MCF 10A (cell line): Measurements from ENCODE around the gene CKAP2. TPM values are rescaled to one million over a fixed set of nuclear protein-coding genes. Genes with fewer than 3 reads are reported as not detected.

Experiments used
- BruUV-seq: library from RNA; stranded (reverse); fragments of 400-500 nt; replicated peaks from 2 replicates; lab custom pipeline; 2021; lab: Mats Ljungman, UMichigan
- CTCF ChIA-PET: fragments of 300-600 bp; sonication (Branson Sonifier 250); formaldehyde crosslinking; extraction: SDS; loops from one replicate; lab custom pipeline; 2021; ENCODE audit warnings: antibody characterized with exemption, inconsistent platforms; lab: Yijun Ruan, JAX
- POLR2A ChIA-PET: fragments of 300-600, 350-650 bp; sonication (Branson Sonifier 250); formaldehyde crosslinking; extraction: SDS; loops from one replicate; lab custom pipeline; 2020; ENCODE audit warnings: antibody characterized with exemption, inconsistent platforms; lab: Yijun Ruan, JAX
- DNase-seq: peaks from one replicate; pipeline ENCODE4 v3.0.0-alpha.2; 2018; ENCODE audit not compliant: unreplicated experiment
- H3K27ac Mint-ChIP-seq: one replicate; pipeline ENCODE4 v1.8.0; 2022; ENCODE audit warnings: mild to moderate bottlenecking, low read depth, mixed read lengths; ENCODE audit not compliant: unreplicated experiment
- H3K27me3 Mint-ChIP-seq: one replicate; pipeline ENCODE4 v1.8.0; 2022; ENCODE audit warnings: mixed read lengths; ENCODE audit not compliant: insufficient read depth, unreplicated experiment
- H3K36me3 Mint-ChIP-seq: one replicate; pipeline ENCODE4 v1.8.0; 2022; ENCODE audit warnings: mild to moderate bottlenecking, moderate library complexity, mixed read lengths; ENCODE audit not compliant: insufficient read depth, unreplicated experiment
- H3K4me1 Mint-ChIP-seq: one replicate; pipeline ENCODE4 v1.8.0; 2022; ENCODE audit warnings: mixed read lengths; ENCODE audit not compliant: insufficient read depth, unreplicated experiment
- H3K4me3 Mint-ChIP-seq: one replicate; pipeline ENCODE4 v1.8.0; 2022; ENCODE audit warnings: mild to moderate bottlenecking, moderate library complexity, mixed read lengths; ENCODE audit not compliant: unreplicated experiment
- H3K9me3 Mint-ChIP-seq: one replicate; pipeline ENCODE4 v1.8.0; 2022; ENCODE audit warnings: mixed read lengths; ENCODE audit not compliant: unreplicated experiment
- intact Hi-C: fragments of 100-400 bp; cut with micrococcal nuclease; formaldehyde crosslinking; loops from 2 replicates; pipeline ENCODE4 v1.14.1; 2022
- total RNA-seq: library from RNA; stranded (reverse); gene quantifications from 2 replicates; pipeline ENCODE4 v1.2.3, GENCODE V29; 2022
- TF ChIP-seq, protein P1 (sequence below): fragments of 200-600 bp; IDR thresholded peaks from one replicate; pipeline ENCODE4 v1.8.0; 2022; ENCODE audit warnings: antibody characterized with exemption, mild to moderate bottlenecking; ENCODE audit not compliant: unreplicated experiment

Gene CKAP2
- total RNA-seq, 1 experiment from 2014 or later: 50.7 TPM

DNA sequence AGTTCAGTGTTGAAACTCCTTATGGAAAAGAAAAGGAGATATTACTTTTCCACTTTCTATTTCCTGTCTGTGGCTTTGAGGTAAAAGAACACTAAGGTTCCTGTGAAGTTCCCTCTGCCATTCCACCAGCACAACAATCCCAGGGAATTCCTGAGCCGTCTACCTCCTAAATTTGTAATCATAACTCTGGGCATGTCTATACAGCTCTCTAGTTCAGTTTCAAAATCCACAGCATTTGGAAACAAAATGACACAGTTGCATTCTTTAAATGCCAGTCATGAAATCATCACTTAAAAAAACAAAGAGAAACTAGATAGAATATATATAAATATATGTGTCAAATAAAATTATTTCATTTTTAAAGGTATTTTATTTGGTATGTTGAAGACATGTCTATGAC is 40.3 kb upstream of the CKAP2 start:
- Mint-ChIP-seq H3K27ac (peak overlapping the region; percentile 98), H3K4me3 (peak overlapping the region; percentile 50), H3K9me3 (no peaks in the 10 kb centered on the region), H3K4me1 (peaks cover 33% of the 10 kb centered on the region), H3K36me3 (peaks cover 48% of the 10 kb centered on the region), H3K27me3 (no peaks in the 10 kb centered on the region)
- no TSS peak for BruUV-seq
- peak; percentile 82 for DNase-seq
- intact Hi-C loops: loop anchor here (2.0 kb wide), 1 partner anchor 36 kb away; the partner anchor contains the start of gene VPS36
- ChIA-PET POLR2A (interaction anchor here (0.6 to 7.3 kb wide), 14 partner anchors 9 to 311 kb away, joined by 3 to 101 read pairs (median 4); partner anchors contain the start of genes CKAP2, THSD1 and VPS36), CTCF (interaction anchor here (0.6 to 3.2 kb wide), 6 partner anchors 35 to 71 kb away, joined by 3 to 20 read pairs (median 5); partner anchors contain the start of gene VPS36)
- TF ChIP-seq, protein P1, sequence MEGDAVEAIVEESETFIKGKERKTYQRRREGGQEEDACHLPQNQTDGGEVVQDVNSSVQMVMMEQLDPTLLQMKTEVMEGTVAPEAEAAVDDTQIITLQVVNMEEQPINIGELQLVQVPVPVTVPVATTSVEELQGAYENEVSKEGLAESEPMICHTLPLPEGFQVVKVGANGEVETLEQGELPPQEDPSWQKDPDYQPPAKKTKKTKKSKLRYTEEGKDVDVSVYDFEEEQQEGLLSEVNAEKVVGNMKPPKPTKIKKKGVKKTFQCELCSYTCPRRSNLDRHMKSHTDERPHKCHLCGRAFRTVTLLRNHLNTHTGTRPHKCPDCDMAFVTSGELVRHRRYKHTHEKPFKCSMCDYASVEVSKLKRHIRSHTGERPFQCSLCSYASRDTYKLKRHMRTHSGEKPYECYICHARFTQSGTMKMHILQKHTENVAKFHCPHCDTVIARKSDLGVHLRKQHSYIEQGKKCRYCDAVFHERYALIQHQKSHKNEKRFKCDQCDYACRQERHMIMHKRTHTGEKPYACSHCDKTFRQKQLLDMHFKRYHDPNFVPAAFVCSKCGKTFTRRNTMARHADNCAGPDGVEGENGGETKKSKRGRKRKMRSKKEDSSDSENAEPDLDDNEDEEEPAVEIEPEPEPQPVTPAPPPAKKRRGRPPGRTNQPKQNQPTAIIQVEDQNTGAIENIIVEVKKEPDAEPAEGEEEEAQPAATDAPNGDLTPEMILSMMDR: no peak

DNA sequence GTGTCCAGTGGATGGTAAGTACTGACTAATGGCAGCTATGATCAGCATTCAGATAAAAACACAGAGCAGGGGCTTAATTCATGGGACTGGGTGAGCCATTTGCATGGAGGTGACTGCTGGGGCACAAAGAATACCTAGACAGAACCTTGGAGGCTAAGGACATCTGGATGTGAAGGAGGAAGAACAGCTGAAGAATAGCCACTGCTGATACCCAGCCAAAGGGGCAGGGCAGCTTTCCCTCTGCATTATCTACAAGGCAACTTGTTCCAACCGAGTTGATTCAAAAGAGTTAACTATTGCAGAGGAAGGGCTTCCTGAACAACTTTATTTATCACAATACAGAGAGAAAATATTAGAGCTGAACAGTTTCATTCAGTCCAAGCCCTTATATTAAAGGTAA is 36.2 kb upstream of the CKAP2 start:
- no peaks in the 10 kb centered on the region for H3K9me3 Mint-ChIP-seq

DNA sequence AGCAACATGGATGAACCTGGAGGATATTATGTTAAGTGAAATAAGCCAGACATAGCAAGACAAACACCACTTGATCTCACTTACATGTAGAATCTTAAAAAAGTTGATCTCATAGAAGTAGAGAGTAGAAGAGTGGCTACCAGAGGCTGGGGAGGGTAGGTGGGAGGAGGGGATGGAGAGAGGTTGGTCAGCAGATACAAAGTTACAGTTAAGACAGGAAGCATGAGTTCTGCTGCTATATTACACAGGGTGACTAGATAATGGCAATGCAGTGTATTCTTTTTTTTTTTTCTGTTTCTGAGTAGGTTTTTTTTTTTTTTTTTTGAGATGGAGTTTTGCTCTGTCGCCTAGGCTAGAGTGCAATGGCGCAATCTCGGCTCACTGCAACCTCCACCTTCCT is 34.1 kb upstream of the CKAP2 start:
- TF ChIP-seq, protein P1: no peak
- DNase-seq: no peak
- H3K27me3 Mint-ChIP-seq: no peaks in the 10 kb centered on the region
- ChIA-PET CTCF (no interaction called here), POLR2A (interaction anchor here (0.7 kb wide), 1 partner anchor 10 kb away, joined by 4 read pairs; no protein-coding TSS in a partner anchor)
- no peak overlapping the region for H3K27ac Mint-ChIP-seq
- H3K36me3 Mint-ChIP-seq: peaks cover 83% of the 10 kb centered on the region
- no peaks in the 10 kb centered on the region for H3K4me1 Mint-ChIP-seq
- H3K9me3 Mint-ChIP-seq: no peaks in the 10 kb centered on the region
- intact Hi-C loops: no loop called here
- BruUV-seq: no TSS peak
- no peak overlapping the region for H3K4me3 Mint-ChIP-seq

More for the DNA sequence above, 36.2 kb upstream of the CKAP2 start:
- H3K27me3 Mint-ChIP-seq: no peaks in the 10 kb centered on the region
- DNase-seq: no peak
- H3K36me3 Mint-ChIP-seq: peaks cover 67% of the 10 kb centered on the region
- no TSS peak for BruUV-seq
- no peak overlapping the region for H3K4me3 Mint-ChIP-seq
- CTCF ChIA-PET: interaction anchor here (0.5 to 1.9 kb wide), 7 partner anchors 10 to 75 kb away, joined by 3 to 5 read pairs (median 4); no protein-coding TSS in a partner anchor
- TF ChIP-seq, protein P1: no peak
- intact Hi-C loops: no loop called here
- no peak overlapping the region for H3K27ac Mint-ChIP-seq
- peaks cover 20% of the 10 kb centered on the region for H3K4me1 Mint-ChIP-seq
- POLR2A ChIA-PET: interaction anchor here (0.9 to 1.6 kb wide), 5 partner anchors 13 to 66 kb away, joined by 3 to 6 read pairs (median 3); no protein-coding TSS in a partner anchor

DNA sequence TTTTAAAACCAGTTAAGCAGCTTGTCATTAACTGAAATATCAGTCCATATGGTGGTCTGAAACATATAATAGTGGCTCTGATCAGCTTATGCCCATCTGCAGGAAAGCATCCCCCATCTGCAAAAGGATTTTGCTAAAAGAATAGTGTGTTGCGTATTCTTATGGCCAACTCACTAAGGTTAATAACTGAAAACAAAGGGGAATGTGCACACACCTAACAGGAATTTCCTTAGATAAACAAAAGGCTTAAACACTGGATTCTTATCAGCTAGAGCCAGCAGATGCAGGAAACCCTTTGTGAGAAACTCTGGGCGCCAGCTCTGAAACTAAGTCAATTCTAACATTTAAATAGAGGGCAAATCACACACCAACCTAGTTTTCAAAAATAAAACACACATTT is 27.0 kb upstream of the CKAP2 start:
- H3K4me3 Mint-ChIP-seq: no peak overlapping the region
- no peak overlapping the region for H3K27ac Mint-ChIP-seq
- POLR2A ChIA-PET: interaction anchor here (0.9 to 2.2 kb wide), 7 partner anchors 11 to 23 kb away, joined by 3 to 13 read pairs (median 4); partner anchors contain the start of gene VPS36
- TF ChIP-seq, protein P1: no peak
- H3K27me3 Mint-ChIP-seq: no peaks in the 10 kb centered on the region
- DNase-seq: no peak
- peaks cover 85% of the 10 kb centered on the region for H3K36me3 Mint-ChIP-seq
- intact Hi-C loops: no loop called here
- no TSS peak for BruUV-seq
- H3K9me3 Mint-ChIP-seq: no peaks in the 10 kb centered on the region
- H3K4me1 Mint-ChIP-seq: no peaks in the 10 kb centered on the region
- CTCF ChIA-PET: interaction anchor here (1.2 to 2.0 kb wide), 2 partner anchors 9 to 23 kb away, joined by 3 to 9 read pairs; partner anchors contain the start of gene VPS36
